ENCODE data around the gene CLK3.

DNA sequence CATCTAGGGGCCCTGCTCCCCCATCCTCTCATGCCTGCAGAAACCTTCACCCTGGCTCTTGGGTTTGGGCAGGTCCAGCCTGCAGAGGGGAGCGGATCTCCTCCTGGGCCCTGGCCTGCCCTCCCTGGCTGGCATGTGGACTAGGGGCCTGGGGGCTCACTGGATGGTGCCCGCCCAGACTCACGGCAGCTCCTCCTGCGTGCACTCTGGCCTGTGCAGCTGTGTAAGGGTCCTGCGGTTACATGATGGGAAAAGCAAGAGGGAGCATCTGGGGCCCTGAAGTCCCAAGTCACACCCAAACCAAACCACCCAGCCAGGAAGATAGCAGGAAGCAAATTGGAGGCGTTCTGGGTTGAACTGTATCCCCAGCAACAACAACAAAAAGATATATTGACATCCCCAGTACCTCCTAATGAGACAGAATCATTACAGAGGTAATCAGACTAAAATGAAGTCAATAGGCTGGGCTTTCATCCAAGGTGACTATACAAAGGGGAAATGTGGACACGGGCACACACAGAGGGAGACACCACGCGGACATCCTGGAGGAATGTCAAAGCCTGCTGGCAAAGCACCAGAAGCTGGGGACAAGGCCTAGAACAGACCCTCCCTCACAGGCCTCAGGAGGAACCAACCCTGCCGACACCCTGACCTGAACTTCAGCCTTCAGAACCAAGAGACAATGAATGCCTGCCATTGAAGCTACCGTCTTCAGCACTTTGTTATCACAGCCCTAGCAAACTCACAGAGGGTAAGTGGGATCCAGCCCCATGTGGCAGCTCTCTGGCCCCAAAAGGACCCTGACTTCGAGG is 10.4 kb upstream of the CLK3 start:
- no peak for TF ChIP-seq TAF1 (IDR thresholded peaks at IDR 0.05; ENCODE audit: borderline replicate concordance, insufficient read depth, low read length)
- TF ChIP-seq, protein P1, sequence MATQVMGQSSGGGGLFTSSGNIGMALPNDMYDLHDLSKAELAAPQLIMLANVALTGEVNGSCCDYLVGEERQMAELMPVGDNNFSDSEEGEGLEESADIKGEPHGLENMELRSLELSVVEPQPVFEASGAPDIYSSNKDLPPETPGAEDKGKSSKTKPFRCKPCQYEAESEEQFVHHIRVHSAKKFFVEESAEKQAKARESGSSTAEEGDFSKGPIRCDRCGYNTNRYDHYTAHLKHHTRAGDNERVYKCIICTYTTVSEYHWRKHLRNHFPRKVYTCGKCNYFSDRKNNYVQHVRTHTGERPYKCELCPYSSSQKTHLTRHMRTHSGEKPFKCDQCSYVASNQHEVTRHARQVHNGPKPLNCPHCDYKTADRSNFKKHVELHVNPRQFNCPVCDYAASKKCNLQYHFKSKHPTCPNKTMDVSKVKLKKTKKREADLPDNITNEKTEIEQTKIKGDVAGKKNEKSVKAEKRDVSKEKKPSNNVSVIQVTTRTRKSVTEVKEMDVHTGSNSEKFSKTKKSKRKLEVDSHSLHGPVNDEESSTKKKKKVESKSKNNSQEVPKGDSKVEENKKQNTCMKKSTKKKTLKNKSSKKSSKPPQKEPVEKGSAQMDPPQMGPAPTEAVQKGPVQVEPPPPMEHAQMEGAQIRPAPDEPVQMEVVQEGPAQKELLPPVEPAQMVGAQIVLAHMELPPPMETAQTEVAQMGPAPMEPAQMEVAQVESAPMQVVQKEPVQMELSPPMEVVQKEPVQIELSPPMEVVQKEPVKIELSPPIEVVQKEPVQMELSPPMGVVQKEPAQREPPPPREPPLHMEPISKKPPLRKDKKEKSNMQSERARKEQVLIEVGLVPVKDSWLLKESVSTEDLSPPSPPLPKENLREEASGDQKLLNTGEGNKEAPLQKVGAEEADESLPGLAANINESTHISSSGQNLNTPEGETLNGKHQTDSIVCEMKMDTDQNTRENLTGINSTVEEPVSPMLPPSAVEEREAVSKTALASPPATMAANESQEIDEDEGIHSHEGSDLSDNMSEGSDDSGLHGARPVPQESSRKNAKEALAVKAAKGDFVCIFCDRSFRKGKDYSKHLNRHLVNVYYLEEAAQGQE (IDR thresholded peaks at IDR 0.05; ENCODE audit: insufficient read depth in 1 of 2, low read depth in 2 of 2, low read length in 2 of 2) = no peak
